ENCODE results near the gene PRPF6.

The PRPF6 gene

GRCh38 chr20:64032706-64033624 lies 52.0 kb downstream of the PRPF6 start:
- no peak for DNase-seq (ENCODE audit: low spot score)

GRCh38 chr20:64033981-64034493 lies 53.1 kb downstream of the PRPF6 start:
- DNase-seq (ENCODE audit: low spot score), result no peak

- no peak for DNase-seq (ENCODE audit: low spot score)
Measured at GRCh38 chr20:64035066-64035932, 54.4 kb downstream of the PRPF6 start.

GRCh38 chr20:64035933-64036345 lies 55.0 kb downstream of the PRPF6 start, which contains the start of gene C20orf204:
Gene C20orf204, plus strand, starts transcription at chr20:64036182. Its CDS starts 142 bp downstream, at chr20:64036324.
- DNase-seq (ENCODE audit: low spot score), result peak; percentile 83

GRCh38 chr20:64036346-64037198 lies 55.6 kb downstream of the PRPF6 start:
- peak; percentile 76 for DNase-seq (ENCODE audit: low spot score)

GRCh38 chr20:64037199-64037497 lies 56.2 kb downstream of the PRPF6 start:
- DNase-seq (ENCODE audit: low spot score), result no peak

- peak; percentile 73 for DNase-seq (ENCODE audit: low spot score)
Measured at GRCh38 chr20:64037498-64038213, 56.7 kb downstream of the PRPF6 start.

- peak; percentile 70 for DNase-seq (ENCODE audit: low spot score)
Measured at GRCh38 chr20:64038224-64038564, 57.3 kb downstream of the PRPF6 start.

GRCh38 chr20:64038565-64039292 lies 57.8 kb downstream of the PRPF6 start:
- DNase-seq (ENCODE audit: low spot score), result peak; percentile 83

- DNase-seq (ENCODE audit: low spot score), result no peak
Measured at GRCh38 chr20:64039293-64040160, 58.6 kb downstream of the PRPF6 start.

- DNase-seq (ENCODE audit: low spot score), result no peak
Measured at GRCh38 chr20:64040231-64041039, 59.5 kb downstream of the PRPF6 start.

GRCh38 chr20:64041040-64041780 lies 60.3 kb downstream of the PRPF6 start:
- DNase-seq (ENCODE audit: low spot score), result no peak

GRCh38 chr20:64041781-64042053 lies 60.8 kb downstream of the PRPF6 start:
- no peak for DNase-seq (ENCODE audit: low spot score)

- no peak for DNase-seq (ENCODE audit: low spot score)
Measured at GRCh38 chr20:64042054-64042781, 61.3 kb downstream of the PRPF6 start.

GRCh38 chr20:64043768-64044167 lies 62.8 kb downstream of the PRPF6 start:
- DNase-seq (ENCODE audit: low spot score), result no peak

- no peak for DNase-seq (ENCODE audit: low spot score)
Measured at GRCh38 chr20:64044484-64045247, 63.7 kb downstream of the PRPF6 start.

Data from SK-N-DZ (cell line).